ENCODE results near the gene TWIST2.

The TWIST2 gene

DNA sequence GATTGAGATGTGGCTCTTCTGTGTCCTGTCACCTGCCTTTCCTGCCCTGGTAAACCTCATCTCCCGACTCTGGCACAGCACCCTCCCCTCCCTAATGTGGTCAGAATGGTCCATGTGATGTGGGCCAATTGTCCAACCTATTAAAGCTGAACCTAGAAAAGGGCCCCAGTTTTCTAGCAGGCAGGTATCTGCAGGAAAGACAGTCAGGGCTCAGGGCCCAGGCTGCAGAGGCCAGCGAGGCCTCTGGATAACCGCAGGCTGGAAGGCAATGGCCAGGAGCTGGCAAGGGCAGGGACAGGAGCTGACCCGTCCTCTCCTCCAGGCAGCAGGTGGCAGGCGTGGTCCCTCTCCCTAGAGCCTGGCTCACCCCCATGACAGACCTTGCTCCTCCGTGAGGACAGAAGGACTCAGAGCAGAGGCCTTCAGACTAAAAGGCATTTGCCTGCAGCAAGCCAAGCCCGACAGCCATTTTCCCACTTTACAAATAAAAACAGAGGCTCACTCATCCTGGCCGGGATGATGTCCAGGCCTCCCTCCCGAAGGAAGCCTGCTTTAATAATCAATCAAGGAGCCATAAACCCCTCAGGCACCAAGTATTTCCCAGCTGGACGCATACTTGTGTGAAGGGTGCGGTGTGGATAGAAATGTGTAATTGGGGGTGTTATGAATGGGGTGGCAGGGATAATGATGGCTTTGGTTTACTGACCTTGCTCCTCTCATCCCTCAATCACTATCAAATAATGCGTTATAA, 107.1 kb downstream of the TWIST2 start:
- DNase-seq (ENCODE audit: low read depth, low spot score) = no peak

DNA sequence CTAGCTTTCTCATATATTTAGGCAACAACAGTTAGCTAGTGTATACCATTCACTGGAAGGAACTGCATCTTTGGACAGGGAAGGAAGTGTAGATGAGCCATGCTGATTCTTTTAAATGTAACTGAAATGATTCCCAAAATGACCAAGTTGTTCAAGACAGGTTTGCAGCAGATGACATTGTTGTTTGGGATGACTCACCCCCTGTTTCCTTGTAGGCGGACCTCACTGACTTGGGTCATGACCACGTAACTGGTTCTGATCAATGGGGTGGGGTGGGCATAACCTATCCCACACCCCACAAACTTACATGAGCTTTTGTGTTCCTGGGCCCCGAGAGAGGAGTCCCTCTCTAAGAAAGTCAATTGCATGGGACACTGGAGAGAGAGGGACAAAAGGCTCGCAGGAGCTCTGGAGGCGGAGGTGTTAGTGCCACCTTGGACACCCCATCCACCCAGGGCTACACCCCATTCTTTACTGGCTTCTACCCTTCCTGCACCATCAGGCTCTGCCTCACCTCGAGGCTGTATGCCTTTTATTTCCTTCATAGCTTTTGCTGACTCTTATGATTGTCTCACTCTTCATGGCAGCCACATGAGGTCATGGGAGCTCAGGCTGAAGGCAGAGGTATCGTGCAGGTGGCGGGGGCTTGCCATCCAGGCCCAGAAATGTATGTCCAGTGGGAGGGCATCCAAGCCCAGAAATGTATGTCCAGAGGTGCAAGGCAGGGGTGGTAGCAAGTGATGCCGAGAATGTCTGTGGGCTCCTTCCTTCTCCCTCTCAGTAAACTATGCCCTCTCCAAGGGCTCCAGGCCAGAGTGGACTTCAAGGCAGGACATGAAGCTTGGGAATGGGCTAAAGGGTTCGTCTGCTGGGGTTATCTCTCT, 108.0 kb downstream of the TWIST2 start:
- DNase-seq (ENCODE audit: low read depth, low spot score) = no peak

DNA sequence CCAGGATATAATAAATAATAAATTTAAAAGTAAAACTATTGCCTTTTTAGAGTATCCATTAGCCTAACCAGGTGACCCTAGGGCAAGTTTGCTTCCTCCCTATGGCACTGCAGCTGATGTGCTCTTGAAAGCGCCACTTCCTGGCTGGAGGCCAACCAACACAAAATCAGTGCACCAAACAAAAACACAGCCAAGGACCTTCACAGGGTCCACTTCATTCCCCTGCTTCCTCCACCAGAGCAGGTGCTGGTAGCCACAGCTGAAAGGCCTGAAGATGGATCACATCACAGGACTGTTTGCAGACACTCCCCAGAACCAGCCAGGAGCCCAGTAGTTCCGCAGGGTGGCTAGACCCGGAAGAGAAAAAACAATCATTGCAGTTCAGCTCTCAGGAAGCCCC, 108.8 kb downstream of the TWIST2 start:
- no peak for DNase-seq (ENCODE audit: low read depth, low spot score)
